ENCODE results near the gene CD79B. TPM values are rescaled to one million over a fixed set of nuclear protein-coding genes. Genes with fewer than 3 reads are reported as not detected.
"Not testable (repeated sequence)": the region's sequence is repeated elsewhere in the genome, so short reads cannot be mapped to it uniquely, and the experiment has no call there.

The CD79B gene
- polyA plus RNA-seq, 1 donor (not counting 4 experiments of a cell fraction or from before 2014, with no cell fraction given) = 0.07 TPM

DNA sequence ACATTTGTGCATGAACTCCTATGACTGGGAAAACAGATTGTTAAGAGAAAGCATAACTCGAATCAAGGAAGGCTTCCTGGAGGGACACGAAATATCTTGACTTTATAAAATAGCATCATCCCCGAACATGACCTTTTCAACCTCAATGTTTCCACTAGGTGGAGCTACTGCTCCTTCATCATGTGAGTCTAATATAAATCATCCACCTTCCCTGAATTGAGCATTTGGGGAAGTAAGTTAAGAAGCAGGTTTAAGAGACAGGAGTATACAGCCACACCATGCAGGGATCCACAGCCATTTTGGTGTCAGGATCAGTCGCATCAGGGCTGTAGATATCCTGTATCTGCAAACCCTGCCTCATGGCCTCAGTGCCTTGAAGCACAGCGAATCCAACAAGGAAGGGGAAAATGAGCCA is 28.3 kb downstream of the CD79B start:
- dilution Hi-C loops (cut with MboI; ENCODE audit: extremely low pct_ligation_motif_present, low sequenced_read_pairs); H4K20me1 ChIP-seq (ENCODE audit: control insufficient read depth, extremely low read depth, insufficient read depth, low read length); H2AFZ ChIP-seq (ENCODE audit: control insufficient read depth, low read length); FAIRE-seq; H3K27me3 ChIP-seq (ENCODE audit: control insufficient read depth, extremely low read depth, insufficient read depth, low read length); H3K27ac ChIP-seq (ENCODE audit: control insufficient read depth, insufficient read depth, low read length); DNase-seq (ENCODE audit: low read depth, low spot score); H3K9me1 ChIP-seq (ENCODE audit: control insufficient read depth, extremely low read depth, insufficient read depth, low read length); H3K4me2 ChIP-seq (ENCODE audit: control insufficient read depth, extremely low read depth, insufficient read depth, low read depth, low read length); H3K36me3 ChIP-seq (ENCODE audit: control insufficient read depth in 2 of 2, extremely low read depth in 1 of 2, insufficient read depth in 2 of 2, low read length in 2 of 2); H3K4me3 ChIP-seq (ENCODE audit: control insufficient read depth in 2 of 3, extremely low read depth in 1 of 3, insufficient read depth in 2 of 3, low read depth in 1 of 3, low read length in 3 of 3); H3K9ac ChIP-seq (ENCODE audit: control insufficient read depth, extremely low read depth, insufficient read depth, low read length); H3K9me3 ChIP-seq (ENCODE audit: control insufficient read depth, low read depth, low read length); H3K4me1 ChIP-seq (ENCODE audit: control insufficient read depth, extremely low read depth, insufficient read depth, low read length); H3K79me2 ChIP-seq (ENCODE audit: control insufficient read depth, insufficient read depth, low read length): not testable (repeated sequence)
- TF ChIP-seq, protein P1, sequence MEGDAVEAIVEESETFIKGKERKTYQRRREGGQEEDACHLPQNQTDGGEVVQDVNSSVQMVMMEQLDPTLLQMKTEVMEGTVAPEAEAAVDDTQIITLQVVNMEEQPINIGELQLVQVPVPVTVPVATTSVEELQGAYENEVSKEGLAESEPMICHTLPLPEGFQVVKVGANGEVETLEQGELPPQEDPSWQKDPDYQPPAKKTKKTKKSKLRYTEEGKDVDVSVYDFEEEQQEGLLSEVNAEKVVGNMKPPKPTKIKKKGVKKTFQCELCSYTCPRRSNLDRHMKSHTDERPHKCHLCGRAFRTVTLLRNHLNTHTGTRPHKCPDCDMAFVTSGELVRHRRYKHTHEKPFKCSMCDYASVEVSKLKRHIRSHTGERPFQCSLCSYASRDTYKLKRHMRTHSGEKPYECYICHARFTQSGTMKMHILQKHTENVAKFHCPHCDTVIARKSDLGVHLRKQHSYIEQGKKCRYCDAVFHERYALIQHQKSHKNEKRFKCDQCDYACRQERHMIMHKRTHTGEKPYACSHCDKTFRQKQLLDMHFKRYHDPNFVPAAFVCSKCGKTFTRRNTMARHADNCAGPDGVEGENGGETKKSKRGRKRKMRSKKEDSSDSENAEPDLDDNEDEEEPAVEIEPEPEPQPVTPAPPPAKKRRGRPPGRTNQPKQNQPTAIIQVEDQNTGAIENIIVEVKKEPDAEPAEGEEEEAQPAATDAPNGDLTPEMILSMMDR (optimal IDR thresholded peaks at IDR 0.05 in 1 of 3, IDR thresholded peaks at IDR 0.05 in 1 of 3, conservative IDR thresholded peaks at IDR 0.05 in 1 of 3; ENCODE audit: extremely low read depth in 1 of 3, insufficient read depth in 2 of 3, low read length in 3 of 3) = peak in 1 of 3 experiments; percentile 6

GRCh38 chr17:63901971-63902370 is 30.2 kb downstream of the CD79B start:
- H3K4me2 ChIP-seq (ENCODE audit: control insufficient read depth, extremely low read depth, insufficient read depth, low read depth, low read length); H3K27me3 ChIP-seq (ENCODE audit: control insufficient read depth, extremely low read depth, insufficient read depth, low read length); H3K4me3 ChIP-seq (ENCODE audit: control insufficient read depth in 2 of 3, extremely low read depth in 1 of 3, insufficient read depth in 2 of 3, low read depth in 1 of 3, low read length in 3 of 3); H2AFZ ChIP-seq (ENCODE audit: control insufficient read depth, low read length); H3K9me3 ChIP-seq (ENCODE audit: control insufficient read depth, low read depth, low read length); H4K20me1 ChIP-seq (ENCODE audit: control insufficient read depth, extremely low read depth, insufficient read depth, low read length); H3K27ac ChIP-seq (ENCODE audit: control insufficient read depth, insufficient read depth, low read length); H3K4me1 ChIP-seq (ENCODE audit: control insufficient read depth, extremely low read depth, insufficient read depth, low read length); FAIRE-seq; dilution Hi-C loops (cut with MboI; ENCODE audit: extremely low pct_ligation_motif_present, low sequenced_read_pairs); H3K79me2 ChIP-seq (ENCODE audit: control insufficient read depth, insufficient read depth, low read length); DNase-seq (ENCODE audit: low read depth, low spot score); H3K9me1 ChIP-seq (ENCODE audit: control insufficient read depth, extremely low read depth, insufficient read depth, low read length); H3K36me3 ChIP-seq (ENCODE audit: control insufficient read depth in 2 of 2, extremely low read depth in 1 of 2, insufficient read depth in 2 of 2, low read length in 2 of 2); H3K9ac ChIP-seq (ENCODE audit: control insufficient read depth, extremely low read depth, insufficient read depth, low read length): not testable (repeated sequence)

GRCh38 chr17:63898899-63899798 is 33.0 kb downstream of the CD79B start:
- H3K36me3 ChIP-seq (ENCODE audit: control insufficient read depth in 2 of 2, extremely low read depth in 1 of 2, insufficient read depth in 2 of 2, low read length in 2 of 2); FAIRE-seq; dilution Hi-C loops (cut with MboI; ENCODE audit: extremely low pct_ligation_motif_present, low sequenced_read_pairs); DNase-seq (ENCODE audit: low read depth, low spot score); H2AFZ ChIP-seq (ENCODE audit: control insufficient read depth, low read length); H3K9me3 ChIP-seq (ENCODE audit: control insufficient read depth, low read depth, low read length); H3K79me2 ChIP-seq (ENCODE audit: control insufficient read depth, insufficient read depth, low read length); H3K27ac ChIP-seq (ENCODE audit: control insufficient read depth, insufficient read depth, low read length); H4K20me1 ChIP-seq (ENCODE audit: control insufficient read depth, extremely low read depth, insufficient read depth, low read length); H3K4me1 ChIP-seq (ENCODE audit: control insufficient read depth, extremely low read depth, insufficient read depth, low read length); H3K4me3 ChIP-seq (ENCODE audit: control insufficient read depth in 2 of 3, extremely low read depth in 1 of 3, insufficient read depth in 2 of 3, low read depth in 1 of 3, low read length in 3 of 3); H3K4me2 ChIP-seq (ENCODE audit: control insufficient read depth, extremely low read depth, insufficient read depth, low read depth, low read length); H3K9me1 ChIP-seq (ENCODE audit: control insufficient read depth, extremely low read depth, insufficient read depth, low read length); H3K9ac ChIP-seq (ENCODE audit: control insufficient read depth, extremely low read depth, insufficient read depth, low read length); H3K27me3 ChIP-seq (ENCODE audit: control insufficient read depth, extremely low read depth, insufficient read depth, low read length): not testable (repeated sequence)

GRCh38 chr17:63896524-63897354 is 35.4 kb downstream of the CD79B start, which contains the start of gene CSH1:
Gene CSH1, minus strand, starts transcription at chr17:63896574. Its CDS starts 63 bp downstream, at chr17:63896511.
- dilution Hi-C loops (cut with MboI; ENCODE audit: extremely low pct_ligation_motif_present, low sequenced_read_pairs); H3K4me3 ChIP-seq (ENCODE audit: control insufficient read depth in 2 of 3, extremely low read depth in 1 of 3, insufficient read depth in 2 of 3, low read depth in 1 of 3, low read length in 3 of 3); H3K27ac ChIP-seq (ENCODE audit: control insufficient read depth, insufficient read depth, low read length); FAIRE-seq; H3K79me2 ChIP-seq (ENCODE audit: control insufficient read depth, insufficient read depth, low read length); H3K9me3 ChIP-seq (ENCODE audit: control insufficient read depth, low read depth, low read length); DNase-seq (ENCODE audit: low read depth, low spot score); H3K9ac ChIP-seq (ENCODE audit: control insufficient read depth, extremely low read depth, insufficient read depth, low read length); H4K20me1 ChIP-seq (ENCODE audit: control insufficient read depth, extremely low read depth, insufficient read depth, low read length); H3K27me3 ChIP-seq (ENCODE audit: control insufficient read depth, extremely low read depth, insufficient read depth, low read length); H3K36me3 ChIP-seq (ENCODE audit: control insufficient read depth in 2 of 2, extremely low read depth in 1 of 2, insufficient read depth in 2 of 2, low read length in 2 of 2); H3K4me1 ChIP-seq (ENCODE audit: control insufficient read depth, extremely low read depth, insufficient read depth, low read length); H3K9me1 ChIP-seq (ENCODE audit: control insufficient read depth, extremely low read depth, insufficient read depth, low read length); H2AFZ ChIP-seq (ENCODE audit: control insufficient read depth, low read length); H3K4me2 ChIP-seq (ENCODE audit: control insufficient read depth, extremely low read depth, insufficient read depth, low read depth, low read length): not testable (repeated sequence)

Measured in keratinocyte (primary cell).